HPDE6-E6E7 (cell line): ENCODE data around the gene CDH13.

Source experiments
- DNase-seq: peaks from one replicate; pipeline ENCODE4 v3.0.0; 2011; ENCODE audit warnings: missing footprints; ENCODE audit errors: extremely low spot score

CDH13 gene

GRCh38 chr16:83345846-83346640 is 719.3 kb downstream of the CDH13 start:
- DNase-seq: no peak

DNA sequence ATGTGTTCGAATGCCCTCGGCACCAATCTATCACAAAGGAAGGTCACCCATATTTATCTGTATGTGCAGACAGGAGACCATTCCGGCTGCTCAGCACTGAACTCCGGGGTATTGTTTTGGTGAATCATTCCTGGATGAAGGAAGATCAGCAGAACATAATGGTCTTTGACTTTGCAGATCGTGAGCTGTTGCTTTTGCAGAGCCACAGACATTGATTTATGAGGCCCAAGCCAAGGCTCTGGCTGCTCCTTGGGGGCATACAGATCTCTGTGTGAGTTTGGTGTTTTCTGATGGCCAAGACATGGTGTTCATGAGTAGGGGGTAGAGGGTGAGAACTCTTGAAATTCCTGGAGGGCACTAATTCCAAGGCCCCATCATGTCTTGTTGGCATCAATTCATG is 722.2 kb downstream of the CDH13 start:
- no peak for DNase-seq

GRCh38 chr16:83350481-83350880 is 723.7 kb downstream of the CDH13 start:
- no peak for DNase-seq

DNA sequence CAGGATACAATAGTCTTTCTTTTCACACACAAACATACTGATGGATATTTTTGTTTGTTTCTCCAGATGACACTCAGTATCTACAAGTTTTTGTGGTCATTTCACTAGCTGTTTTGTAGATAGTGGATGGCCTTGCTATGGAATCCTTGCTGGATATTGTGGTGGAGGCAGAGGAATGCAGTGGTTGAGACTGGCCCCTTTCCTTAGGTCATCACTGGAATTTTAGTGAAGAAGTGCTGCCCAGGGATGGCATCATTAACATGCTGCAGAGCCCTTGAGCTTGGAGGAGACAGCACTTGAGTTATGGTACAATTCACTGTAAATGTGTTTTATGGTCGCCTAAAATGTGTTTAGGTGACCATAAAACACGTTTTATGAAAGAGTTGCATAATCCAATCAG is 725.1 kb downstream of the CDH13 start:
- no peak for DNase-seq

GRCh38 chr16:83353241-83353640 is 726.5 kb downstream of the CDH13 start:
- no peak for DNase-seq

DNA sequence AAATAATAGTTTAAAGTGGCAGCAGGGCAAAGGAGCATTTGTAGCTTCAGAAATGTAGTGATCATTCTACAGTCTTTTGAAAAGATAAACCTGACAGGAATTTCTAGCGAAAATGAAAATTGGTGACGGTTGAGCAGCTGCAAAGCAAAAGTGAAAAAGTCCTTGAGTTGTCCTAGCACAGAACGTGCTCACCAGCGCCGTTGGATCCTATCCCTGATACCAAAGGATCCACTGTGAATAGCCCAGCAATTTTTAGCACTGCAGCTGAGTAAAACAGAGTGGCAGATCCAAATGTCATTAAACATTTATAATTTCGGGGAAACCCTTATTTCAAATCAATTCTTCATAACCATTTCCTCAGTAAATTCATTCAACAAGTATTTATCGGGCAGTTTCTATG is 727.2 kb downstream of the CDH13 start:
- no peak for DNase-seq

DNA sequence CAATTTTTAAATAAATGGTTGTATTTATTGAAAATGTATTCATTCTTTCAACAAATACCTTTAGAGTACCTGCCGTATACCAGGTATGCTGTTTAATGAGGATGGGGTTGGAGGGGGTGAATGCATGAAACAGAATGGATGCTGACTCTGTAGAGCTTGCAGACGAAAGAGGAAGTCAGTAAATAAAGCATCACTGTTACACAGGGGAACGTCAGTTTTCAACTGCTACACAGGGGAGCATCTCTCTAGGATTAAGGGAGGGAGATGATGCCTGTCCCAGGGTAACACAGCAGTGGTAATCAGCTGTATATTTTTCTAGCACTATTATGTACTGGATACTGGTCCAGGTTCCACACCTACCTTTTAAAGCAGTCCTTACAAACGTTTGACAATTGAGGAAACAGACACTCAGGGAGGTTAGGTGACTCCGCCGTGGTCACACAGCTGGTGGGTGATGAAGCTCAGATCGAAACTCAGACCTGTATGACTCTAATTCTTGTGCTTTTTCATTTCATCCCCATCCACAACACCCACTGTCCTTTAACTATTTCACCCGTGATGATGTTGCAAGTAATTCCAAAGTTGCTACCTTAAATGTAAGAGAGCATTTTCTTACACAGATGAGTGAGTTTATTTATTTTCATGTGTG is 728.9 kb downstream of the CDH13 start:
- DNase-seq: no peak

DNA sequence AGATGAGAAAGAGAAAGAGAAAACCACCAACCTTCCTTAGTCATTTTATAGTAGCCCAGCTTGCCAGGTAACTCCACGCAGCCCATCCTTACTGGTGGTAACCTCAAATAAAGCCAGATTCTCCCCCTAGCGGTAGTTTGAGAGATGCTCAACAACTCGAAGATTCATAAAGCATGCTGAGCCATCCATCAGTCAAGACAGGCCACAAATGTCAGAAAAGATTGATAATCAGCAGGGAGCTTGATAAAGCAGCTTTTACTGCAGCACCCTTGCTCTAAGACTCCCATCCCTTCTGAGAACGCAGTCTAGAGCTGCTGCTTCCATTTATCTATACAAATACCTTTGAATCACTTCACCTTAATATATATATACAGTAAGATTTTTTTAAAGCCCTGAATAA is 729.5 kb downstream of the CDH13 start:
- peak; percentile 40 for DNase-seq

- no peak for DNase-seq
These were observed 730.2 kb downstream of the CDH13 start for GRCh38 chr16:83356986-83357385.

- no peak for DNase-seq
These were observed 736.8 kb downstream of the CDH13 start for GRCh38 chr16:83363521-83363920.

GRCh38 chr16:83365166-83365565 is 738.4 kb downstream of the CDH13 start:
- DNase-seq: no peak

DNA sequence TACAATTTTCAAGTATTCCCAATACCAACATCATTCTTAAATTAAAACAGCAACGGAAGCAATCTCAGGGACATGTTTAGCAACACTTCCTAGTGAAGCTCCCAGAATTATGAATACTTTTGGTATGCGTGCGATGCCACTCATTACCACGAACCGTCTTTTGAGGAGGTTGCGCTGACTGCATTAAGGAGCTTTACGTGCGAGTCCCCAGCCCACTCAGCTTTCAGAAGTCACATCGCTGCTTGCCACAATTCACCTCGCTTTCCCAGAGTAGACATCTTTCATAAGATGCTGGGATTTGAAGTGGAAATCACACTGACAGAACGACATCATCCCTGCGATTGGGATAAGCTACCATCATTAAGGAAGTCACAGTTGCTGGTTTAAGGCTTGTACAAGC is 739.5 kb downstream of the CDH13 start:
- DNase-seq: no peak

- no peak for DNase-seq
These were observed 748.2 kb downstream of the CDH13 start for GRCh38 chr16:83374979-83375378.

- no peak for DNase-seq
These were observed 763.0 kb downstream of the CDH13 start for GRCh38 chr16:83389751-83390150.

- DNase-seq: no peak
These were observed 764.0 kb downstream of the CDH13 start for GRCh38 chr16:83390759-83391158.

- no peak for DNase-seq
These were observed 766.0 kb downstream of the CDH13 start for GRCh38 chr16:83392743-83393142.

- no peak for DNase-seq
These were observed 766.6 kb downstream of the CDH13 start for GRCh38 chr16:83393196-83393981.

- no peak for DNase-seq
These were observed 771.0 kb downstream of the CDH13 start for GRCh38 chr16:83397601-83398291.

- DNase-seq: no peak
These were observed 773.5 kb downstream of the CDH13 start for GRCh38 chr16:83400234-83400633.

GRCh38 chr16:83402160-83402814 is 775.5 kb downstream of the CDH13 start:
- no peak for DNase-seq

DNA sequence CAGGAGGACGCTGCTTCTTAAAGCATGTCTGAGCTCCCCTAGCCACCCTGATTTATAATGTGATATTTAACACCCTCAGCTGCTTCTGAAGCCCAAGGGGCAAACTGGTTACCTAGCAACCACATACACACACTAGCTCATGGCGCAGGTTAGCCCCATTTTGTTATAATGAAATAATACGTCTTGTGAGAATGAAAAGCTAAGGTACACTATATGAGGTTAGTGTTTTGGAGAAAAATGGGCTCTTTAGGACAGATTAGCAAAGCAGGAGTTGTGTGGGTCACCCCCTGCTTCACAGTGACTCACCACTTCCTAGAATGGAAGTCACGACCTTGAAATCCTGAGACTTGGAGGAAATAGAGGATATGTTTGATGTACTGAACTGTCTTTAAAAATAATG is 776.2 kb downstream of the CDH13 start:
- DNase-seq: no peak

DNA sequence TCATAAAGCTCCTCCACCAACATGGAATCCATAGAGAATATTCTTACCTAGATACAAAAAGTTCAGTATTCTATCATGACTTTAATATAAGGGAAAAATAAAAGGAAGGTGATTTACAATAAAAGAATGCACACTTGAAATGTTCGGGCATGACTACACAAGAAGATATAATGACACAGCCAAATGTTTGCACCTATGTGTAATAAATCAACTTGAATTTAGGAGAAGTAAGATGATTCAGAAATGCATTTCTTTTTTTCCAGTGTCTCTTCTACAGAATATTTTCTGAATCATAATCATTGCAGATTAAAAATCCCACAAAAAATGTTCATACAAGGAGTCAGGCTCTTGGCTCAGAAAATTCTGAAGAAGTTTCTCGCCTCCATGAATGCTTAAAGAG is 777.0 kb downstream of the CDH13 start:
- DNase-seq: peak; percentile 10
